Ectodermal cell (in vitro differentiated cells): ENCODE results near the gene TIMM8B.

Source experiments
- H3K27ac ChIP-seq: 2 replicates; pipeline ENCODE4 v1.7.0; 2013; ENCODE audit warnings: mild to moderate bottlenecking, low read depth, low read length; ENCODE audit not compliant: insufficient read depth, poor library complexity, severe bottlenecking
- H3K27me3 ChIP-seq: 2 replicates; pipeline ENCODE4 v1.7.0; 2013; ENCODE audit warnings: mild to moderate bottlenecking, low read length; ENCODE audit not compliant: insufficient read depth, control insufficient read depth, poor library complexity, severe bottlenecking
- H3K36me3 ChIP-seq: one replicate; pipeline ENCODE4 v1.7.0; 2013; ENCODE audit warnings: low read length; ENCODE audit not compliant: control insufficient read depth, insufficient read depth
- H3K4me1 ChIP-seq: one replicate; pipeline ENCODE4 v1.7.0; 2013; ENCODE audit warnings: low read length; ENCODE audit not compliant: control insufficient read depth, insufficient read depth
- H3K4me3 ChIP-seq: 2 replicates; pipeline ENCODE4 v1.7.0; 2013; ENCODE audit warnings: low read depth, low read length, control low read depth; ENCODE audit not compliant: insufficient read depth
- H3K9me3 ChIP-seq: 2 replicates; pipeline ENCODE4 v1.7.0; 2013; ENCODE audit warnings: mild to moderate bottlenecking, low read length, moderate library complexity; ENCODE audit not compliant: control insufficient read depth
- WGBS, 2 experiments: methylation state at CpG; one replicate each; pipeline ENCODE4 v1.1.7; 2013; ENCODE audit warnings: missing lambda C conversion rate in 2 of 2; 5-methylcytosine and 5-hydroxymethylcytosine counted together

TIMM8B gene

GRCh38 chr11:112044961-112045360 is 41.6 kb downstream of the TIMM8B start:
- no peak overlapping the region for H3K4me3 ChIP-seq
- peaks cover 26% of the 10 kb centered on the region for H3K36me3 ChIP-seq
- WGBS, 2 experiments, result 92 to 95% methylated on average over 3 to 4 of the region's 4 CpGs
- no peak overlapping the region for H3K27ac ChIP-seq
- no peaks in the 10 kb centered on the region for H3K4me1 ChIP-seq
- H3K9me3 ChIP-seq, result no peaks in the 10 kb centered on the region
- H3K27me3 ChIP-seq, result no peaks in the 10 kb centered on the region

- Histone ChIP-seq H3K27me3 (no peaks in the 10 kb centered on the region), H3K36me3 (peaks cover 33% of the 10 kb centered on the region), H3K27ac (no peak overlapping the region), H3K4me3 (no peak overlapping the region), H3K4me1 (no peaks in the 10 kb centered on the region), H3K9me3 (no peaks in the 10 kb centered on the region)
- 100% methylated on average over 1 of the region's 2 CpGs for WGBS, 2 experiments
These were observed 43.6 kb downstream of the TIMM8B start for GRCh38 chr11:112042961-112043304.

- H3K4me3 ChIP-seq, result no peak overlapping the region
- H3K9me3 ChIP-seq, result no peaks in the 10 kb centered on the region
- H3K27me3 ChIP-seq, result no peaks in the 10 kb centered on the region
- no peaks in the 10 kb centered on the region for H3K4me1 ChIP-seq
- H3K27ac ChIP-seq, result no peak overlapping the region
- WGBS, 2 experiments, result 83 to 98% methylated on average over 3 to 6 of the region's 6 CpGs
- H3K36me3 ChIP-seq, result peaks cover 39% of the 10 kb centered on the region
These were observed 44.2 kb downstream of the TIMM8B start for GRCh38 chr11:112042161-112042960.

GRCh38 chr11:112037527-112037926 is 49.0 kb downstream of the TIMM8B start:
- Histone ChIP-seq H3K4me1 (no peaks in the 10 kb centered on the region), H3K9me3 (no peaks in the 10 kb centered on the region), H3K4me3 (no peak overlapping the region), H3K36me3 (peaks cover 42% of the 10 kb centered on the region), H3K27ac (no peak overlapping the region), H3K27me3 (no peaks in the 10 kb centered on the region)
